ENCODE data around the gene CTDP1.
"Not testable (repeated sequence)": the region's sequence is repeated elsewhere in the genome, so short reads cannot be mapped to it uniquely, and the experiment has no call there.

CTDP1 gene

DNA sequence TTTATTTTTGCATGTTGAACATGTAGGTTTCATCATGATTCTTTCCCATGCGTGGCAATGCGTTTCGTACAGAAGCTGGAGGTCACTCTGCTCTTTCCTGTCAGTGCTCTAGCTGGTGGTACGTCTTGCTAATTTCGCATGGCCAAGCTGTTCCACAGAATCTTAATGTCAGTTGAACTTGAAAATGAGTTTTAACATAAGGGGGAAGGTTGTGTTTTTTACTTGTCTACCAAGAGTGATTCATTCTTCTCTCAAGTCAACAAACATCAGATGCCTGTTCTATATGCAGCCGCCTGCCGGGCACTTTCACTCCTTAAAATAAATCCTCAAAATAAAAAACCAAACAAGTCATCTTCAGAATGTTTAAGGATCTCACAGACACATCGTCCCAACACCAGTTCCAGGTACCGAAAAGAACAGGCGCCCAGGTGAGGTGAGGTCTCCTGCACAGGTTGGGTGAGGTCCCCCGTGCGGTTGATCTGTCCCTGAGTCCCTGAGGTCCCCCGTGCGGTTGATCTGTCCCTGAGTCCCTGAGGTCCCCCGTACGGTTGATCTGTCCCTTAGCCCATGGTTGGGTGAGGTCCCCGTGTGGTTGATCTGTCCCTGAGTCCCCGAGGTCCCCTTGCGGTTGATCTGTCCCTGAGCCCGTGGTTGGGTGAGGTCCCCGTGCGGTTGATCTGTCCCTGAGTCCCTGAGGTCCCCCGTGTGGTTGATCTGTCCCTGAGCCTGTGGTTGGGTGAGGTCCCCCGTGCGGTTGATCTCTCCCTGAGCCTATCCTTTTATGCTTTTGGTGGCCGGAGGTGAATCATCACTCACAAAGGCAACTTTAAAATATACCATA is 61.1 kb downstream of the CTDP1 start:
- DNase-seq (ENCODE audit: low spot score): no peak

DNA sequence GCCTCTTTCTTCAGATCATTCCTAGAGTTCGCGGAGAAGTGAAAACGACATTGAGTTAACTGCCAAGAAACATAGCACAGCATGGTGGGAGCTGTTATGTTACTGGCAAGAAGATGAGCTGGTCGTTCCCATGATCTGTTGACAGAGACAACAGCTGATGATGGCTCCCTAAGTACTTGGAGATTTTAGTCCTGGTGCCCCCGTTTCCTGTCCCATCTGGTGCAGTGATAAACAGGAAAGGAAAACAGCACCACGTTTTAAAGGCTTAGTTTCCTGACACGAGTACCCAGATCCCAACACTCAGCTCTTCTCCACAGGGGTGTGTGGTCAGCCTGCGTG is 61.7 kb downstream of the CTDP1 start:
- no peak for DNase-seq (ENCODE audit: low spot score)

DNA sequence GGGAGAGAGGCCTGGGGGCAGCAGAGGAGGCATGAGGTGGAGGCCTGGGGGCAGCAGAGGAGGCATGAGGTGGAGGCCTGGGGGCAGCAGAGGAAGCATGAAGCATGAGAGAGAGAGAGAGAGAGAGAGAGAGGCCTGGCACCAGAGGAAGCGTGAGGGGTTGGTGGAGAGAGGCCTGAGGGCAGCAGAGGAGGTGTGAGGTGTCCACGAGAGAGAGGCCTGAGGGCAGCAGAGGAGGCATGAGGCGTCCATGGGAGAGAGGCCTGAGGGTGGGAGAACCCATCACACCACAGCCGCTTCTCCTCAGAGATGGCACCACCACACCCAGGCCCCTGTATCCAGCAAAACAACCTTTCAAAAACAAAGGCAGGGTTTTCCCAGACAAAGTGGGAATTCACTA is 62.5 kb downstream of the CTDP1 start:
- DNase-seq (ENCODE audit: low spot score): no peak

DNA sequence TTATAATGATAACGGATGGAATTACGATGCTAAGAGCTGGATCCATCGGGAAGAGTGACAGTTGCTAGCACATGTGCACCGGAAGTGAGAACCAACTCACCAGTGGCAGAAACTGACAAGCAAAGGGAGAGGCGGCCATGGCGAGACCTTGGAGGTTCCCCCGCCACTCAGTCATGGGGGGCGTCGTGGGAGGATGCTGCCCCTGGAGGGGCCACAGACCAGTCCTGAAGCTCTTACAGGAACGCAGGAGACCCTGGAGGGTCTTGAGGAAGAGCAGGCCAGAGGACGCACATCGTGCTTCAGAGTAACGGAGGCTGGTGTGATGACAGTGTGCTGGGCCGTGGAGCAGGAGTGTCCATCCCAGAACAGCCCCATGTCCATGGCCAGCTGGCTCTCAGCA is 65.0 kb downstream of the CTDP1 start:
- DNase-seq (ENCODE audit: low spot score): no peak

DNA sequence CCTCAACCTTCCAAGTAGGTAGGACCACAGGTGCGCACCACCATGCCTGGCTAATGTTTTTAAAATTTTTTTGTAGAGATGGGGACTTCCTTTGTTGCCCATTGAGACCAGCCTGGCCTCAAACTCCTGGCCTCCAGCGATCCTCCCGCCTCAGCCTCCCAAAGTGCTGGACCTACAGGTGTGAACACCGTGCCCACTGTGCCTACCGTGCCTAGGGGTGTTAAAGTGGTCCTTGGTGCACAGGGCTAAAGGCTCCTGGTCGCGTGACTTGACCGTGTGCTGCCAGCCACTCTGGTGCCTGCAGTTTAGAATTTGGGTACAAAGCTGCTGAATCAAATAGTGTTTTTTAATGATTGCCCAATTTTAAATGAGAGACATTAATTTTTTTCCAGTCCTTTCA is 67.1 kb downstream of the CTDP1 start:
- no peak for DNase-seq (ENCODE audit: low spot score)

DNA sequence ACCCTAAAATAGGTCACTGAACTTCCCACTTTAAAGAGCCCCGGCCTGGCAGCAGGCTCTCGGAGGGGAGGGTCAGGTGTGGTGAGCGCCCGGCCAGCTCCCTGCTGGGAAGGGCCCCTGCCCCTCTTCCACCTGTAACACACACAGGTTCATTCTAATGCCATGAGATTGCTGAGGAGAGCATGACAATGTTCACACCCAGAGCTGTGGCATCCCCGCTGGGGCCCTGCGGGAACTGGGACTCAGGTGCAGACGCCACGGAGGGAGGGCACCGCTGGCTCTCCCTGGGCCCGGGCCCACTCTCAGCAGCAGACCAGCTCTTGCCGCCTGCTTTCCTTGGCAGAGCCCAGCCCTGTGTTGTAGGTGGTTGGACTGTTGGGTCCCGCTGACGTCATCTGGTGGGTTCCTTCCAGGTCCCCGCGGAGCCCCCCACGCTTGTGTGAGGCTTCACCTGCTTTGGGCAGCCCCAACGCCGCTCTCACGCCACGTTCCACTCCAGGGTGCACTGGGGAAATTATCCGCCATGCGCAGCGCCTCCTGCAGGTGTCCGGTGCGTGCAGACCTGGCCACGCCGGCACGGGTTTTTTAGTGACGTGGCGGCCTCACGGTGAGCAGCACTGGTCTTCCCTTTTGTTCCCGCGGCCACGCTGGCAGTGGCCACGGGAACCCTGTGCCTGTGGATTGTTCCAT is 67.7 kb downstream of the CTDP1 start:
- DNase-seq (ENCODE audit: low spot score): no peak

DNA sequence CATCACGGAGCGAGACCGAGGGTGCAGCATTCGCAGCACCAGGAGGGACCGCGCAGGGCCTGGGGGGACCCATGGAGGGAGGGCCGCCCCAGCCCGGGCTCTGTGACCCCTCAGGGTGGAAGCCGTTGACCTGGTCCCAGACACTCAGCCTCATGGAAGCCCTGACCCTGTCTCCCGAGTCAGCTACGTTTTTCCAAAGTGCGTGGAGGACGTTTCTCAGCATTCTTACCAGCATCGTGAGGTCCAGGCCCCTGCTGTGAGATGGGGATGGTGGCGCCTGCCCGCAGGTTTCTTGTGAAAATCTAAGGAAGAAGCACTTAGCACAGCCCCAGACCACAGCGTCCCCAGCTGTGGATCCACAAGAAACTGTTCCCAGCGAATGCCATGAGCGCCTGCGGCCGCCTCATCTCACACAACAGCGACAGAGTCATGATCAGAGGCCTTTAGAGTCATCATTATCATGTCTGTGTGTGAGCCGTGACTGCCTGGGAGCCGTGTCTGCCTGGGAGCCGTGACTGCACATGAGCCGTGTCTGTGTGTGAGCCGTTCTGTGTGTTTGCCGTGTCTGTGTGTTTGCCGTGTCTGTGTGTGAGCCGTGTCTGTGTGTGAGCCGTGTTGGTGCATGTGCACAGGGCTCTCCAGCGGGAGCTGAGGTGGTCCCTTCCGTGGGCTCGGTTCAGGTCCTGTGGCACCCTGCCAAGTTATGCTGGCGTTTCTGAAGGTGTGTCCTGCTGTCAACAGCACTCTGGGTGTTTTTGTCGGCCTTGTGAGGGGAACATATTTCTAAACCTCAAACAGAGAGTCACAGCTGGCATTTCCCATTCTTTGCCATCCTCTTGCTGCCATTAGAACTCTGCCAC is 68.9 kb downstream of the CTDP1 start:
- no peak for DNase-seq (ENCODE audit: low spot score)

DNA sequence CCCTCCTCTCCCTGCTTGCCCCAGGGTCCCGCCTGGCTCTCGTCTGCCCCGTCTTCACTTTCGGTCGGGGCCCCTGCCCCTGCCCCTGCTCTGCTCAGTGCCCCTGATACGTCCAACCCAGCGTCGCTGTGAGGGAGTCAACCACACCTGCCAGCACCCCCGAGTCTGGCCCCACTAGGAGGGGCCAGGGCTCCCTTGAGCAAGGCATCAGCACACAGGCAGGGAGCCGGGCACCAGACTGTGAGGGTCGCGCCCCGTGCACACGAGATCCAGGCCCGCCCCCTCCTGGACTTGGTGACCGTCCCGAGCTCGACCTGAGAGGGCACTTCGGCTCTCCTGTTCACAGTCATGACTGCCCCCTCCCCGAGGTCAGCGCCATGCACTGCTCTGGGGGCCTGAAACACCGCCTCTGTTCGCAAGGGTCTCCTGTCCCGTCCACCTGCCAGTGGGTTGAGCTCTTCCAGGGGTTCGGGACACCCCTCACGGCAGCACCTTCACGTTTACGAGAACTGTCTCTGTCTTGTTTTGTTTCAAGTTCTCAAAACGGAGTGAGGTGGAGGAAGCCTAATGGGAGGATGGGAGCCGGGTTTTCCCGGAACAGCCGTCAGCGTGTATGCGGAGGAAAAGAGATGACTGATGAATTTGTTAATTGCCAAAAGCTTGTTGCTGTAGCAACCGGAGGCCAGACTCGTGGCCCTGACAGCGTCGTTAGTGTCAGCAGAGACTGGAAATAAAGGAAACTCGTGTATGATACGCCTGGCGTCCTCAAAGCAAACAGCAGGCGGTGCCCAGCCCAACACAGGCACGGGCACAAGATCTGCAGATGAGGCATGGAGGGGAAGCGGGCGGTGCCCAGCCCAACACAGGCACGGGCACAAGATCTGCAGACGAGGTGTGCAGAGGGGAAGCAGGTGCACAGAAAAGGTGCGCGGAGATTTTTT is 69.9 kb downstream of the CTDP1 start:
- DNase-seq (ENCODE audit: low spot score): peak; percentile 65

DNA sequence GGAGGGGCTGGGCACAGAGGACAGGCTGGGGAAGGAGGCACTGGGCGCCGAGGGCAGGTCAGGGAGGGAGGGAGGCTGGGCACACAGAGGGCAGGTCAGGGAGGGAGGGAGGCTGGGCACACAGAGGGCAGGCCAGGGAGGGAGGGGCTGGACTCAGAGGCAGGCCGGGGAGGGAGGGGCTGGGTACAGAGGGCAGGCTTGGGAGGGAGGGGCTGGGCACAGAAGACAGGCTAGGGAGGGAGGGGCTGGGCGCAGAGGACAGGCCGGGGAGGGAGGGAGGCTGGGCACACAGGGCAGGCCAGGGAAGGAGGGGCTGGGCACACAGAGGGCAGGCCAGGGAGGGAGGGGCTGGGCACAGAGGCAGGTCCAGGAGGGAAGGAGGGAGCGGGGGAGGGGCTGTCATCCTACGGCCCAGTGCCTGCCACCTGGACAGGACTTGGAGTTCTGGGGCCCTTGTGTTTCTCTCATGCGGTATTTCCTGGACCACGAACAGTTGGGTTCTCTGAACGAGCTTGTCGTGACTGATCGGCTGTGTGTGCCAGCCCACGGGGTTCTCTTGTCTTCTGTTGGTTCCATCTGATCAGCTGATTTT is 71.5 kb downstream of the CTDP1 start:
- DNase-seq (ENCODE audit: low spot score): peak; percentile 42

DNA sequence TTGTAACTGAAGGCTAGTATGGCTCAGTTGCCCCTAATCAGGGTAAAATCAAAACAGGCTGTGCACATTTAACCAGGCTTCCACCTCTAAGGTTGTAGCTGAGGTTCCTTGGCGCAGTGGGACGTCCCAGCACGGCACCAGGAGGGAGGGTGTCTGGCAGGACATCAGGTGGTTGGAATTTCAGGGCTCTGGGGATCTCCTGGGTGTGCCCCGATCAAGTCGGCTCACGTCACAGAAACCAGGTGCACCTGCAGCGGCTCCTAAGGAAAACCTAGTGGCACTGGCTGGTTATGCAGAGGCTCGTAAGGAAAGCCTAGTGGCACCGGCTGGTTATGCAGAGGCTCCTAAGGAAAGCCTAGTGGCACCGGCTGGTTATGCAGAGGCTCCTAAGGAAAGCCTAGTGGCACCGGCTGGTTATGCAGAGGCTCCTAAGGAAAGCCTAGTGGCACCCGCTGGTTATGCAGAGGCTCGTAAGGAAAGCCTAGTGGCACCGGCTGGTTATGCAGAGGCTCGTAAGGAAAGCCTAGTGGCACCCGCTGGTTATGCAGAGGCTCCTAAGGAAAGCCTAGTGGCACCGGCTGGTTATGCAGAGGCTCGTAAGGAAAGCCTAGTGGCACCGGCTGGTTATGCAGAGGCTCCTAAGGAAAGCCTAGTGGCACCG is 72.4 kb downstream of the CTDP1 start:
- not testable (repeated sequence) for DNase-seq (ENCODE audit: low spot score)

DNA sequence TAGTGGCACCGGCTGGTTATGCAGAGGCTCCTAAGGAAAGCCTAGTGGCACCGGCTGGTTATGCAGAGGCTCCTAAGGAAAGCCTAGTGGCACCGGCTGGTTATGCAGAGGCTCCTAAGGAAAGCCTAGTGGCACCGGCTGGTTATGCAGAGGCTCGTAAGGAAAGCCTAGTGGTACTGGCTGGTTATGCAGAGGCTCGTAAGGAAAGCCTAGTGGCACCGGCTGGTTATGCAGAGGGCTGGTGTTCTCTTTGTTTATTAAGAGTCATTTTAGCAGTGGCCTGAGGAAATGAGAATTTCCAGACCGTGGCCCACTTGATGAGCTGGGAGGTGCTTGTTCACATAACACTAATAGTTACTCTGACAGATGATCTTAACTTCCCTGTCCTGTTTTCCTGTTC is 73.3 kb downstream of the CTDP1 start:
- not testable (repeated sequence) for DNase-seq (ENCODE audit: low spot score)

DNA sequence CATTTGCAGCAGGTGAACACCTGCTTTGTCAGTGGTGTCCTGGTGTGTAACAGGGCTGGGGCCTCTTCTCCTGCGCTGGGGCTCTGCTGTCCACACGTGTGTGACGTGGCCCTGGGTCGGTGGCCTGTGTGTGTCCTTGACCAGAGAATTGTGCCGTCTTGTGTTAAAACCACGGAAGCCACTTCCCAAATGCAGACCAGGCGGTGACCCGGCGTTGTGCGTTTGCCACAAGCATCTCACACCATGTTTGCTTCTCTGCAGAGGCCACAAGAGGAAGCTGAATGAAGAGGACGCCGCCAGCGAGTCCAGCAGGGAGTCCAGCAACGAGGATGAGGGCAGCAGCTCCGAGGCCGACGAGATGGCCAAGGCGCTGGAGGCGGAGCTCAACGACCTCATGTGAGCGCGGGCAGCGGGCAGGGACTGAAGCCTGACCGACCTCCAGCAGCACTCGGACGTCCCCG is 73.8 kb downstream of the CTDP1 start:
- DNase-seq (ENCODE audit: low spot score): no peak

DNA sequence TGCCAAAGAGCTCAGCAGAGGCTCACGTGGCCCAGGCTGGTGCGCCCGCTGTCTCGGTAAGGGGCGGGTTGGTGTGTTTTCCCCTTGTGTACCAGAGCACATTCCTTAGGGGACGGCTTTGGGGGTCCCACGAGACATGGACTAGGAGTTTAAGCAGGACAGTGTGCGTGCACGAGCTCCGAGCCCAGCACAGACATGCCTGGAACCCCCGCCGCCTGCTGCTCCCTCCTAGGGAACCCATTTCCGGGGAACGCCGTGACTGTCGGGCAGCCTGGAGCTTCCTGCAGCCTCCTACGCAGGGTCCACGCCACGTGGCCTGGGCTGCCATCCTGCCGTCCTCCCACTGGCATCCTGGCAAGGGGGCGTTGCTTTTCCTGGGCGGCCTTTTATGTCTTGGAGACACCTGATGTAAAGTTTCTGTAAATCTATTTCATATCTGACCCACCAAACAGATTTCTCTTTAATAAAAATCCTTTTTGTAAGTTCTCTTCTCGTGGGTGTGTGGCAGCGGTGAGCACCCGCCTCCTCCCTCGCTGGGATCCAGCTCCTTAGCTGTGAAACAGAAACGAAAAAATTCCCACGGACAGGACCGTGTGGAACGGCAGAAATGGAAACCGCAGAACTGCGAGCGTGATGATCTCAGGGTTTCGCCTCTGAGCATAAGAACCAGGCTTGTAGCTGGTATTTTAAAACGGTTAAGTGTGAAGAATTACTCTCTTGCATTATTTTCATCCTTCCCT is 74.6 kb downstream of the CTDP1 start:
- peak; percentile 31 for DNase-seq (ENCODE audit: low spot score)

DNA sequence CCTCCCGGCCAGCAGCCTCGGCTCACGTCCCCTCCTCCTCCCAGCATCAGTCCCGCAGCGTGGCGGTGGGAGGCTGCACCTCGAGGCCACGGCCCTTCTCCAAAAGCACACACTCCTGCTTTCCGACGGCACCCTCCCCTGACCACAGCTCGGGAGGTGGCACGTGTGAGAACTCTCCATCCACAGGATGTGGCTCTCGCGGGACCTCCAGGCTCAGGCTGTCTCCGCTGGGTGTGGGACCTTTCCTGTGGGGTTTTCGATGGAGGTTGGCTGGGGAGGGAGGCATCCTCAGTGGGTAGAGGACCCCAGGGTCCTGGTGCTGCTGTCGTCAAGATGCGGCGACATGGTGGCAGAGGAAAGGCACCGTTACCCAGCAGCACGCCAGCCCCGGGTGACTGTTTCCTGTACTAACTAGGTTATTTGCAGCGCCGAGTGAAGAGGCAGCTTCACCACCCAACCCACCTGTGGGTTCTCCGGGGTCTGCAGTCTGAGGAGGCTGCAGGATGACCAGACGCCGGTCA is 75.3 kb downstream of the CTDP1 start:
- no peak for DNase-seq (ENCODE audit: low spot score)

DNA sequence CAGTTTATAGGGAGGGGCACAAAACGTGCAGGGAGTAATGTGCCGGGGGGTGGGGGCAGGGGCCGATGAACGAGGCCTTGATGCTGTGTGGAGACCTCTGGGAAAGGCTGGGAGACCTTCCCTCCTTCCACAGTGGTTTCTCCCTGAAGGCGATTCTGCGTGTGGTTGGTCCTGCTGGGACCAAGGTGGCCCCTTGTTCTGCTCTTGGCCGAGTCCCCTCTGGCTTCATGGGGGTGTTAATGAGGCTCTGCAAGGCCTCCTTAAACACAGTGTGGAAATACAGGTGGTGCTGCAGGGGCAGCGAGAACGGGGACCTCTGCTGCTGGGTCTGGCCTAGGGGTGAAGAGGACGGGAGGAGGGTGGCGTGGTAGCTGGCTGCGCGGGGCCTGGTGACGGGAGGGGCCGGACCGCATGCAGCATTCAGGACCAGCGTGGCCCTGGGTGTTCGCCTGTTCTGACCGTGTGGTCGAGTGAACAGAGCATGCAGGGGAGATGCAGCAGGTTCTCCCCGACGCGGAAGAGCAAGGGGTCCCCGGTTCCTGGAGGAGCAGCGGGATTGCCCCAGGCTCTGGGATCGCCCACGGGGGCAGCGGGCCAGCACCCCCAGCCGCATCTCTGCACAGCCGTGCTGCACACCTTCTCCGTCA is 76.0 kb downstream of the CTDP1 start:
- no peak for DNase-seq (ENCODE audit: low spot score)

DNA sequence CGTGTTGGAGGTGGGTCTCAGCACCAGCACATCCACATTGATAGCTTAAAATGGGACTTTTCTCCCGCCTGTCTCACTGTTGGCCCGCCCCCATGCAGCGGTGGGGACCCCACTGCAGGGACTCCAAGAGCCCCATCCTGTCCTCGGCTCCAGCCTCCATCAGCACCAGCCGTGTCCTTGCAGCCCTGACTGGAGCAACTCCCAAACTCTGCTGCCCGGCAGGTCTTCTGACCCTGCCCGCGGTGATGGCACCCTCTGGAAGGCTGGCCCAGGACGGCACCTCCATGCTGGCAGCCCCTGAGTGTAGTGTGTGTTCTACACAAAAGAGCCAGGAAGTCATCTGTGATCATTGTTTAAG is 76.5 kb downstream of the CTDP1 start:
- DNase-seq (ENCODE audit: low spot score): no peak

DNA sequence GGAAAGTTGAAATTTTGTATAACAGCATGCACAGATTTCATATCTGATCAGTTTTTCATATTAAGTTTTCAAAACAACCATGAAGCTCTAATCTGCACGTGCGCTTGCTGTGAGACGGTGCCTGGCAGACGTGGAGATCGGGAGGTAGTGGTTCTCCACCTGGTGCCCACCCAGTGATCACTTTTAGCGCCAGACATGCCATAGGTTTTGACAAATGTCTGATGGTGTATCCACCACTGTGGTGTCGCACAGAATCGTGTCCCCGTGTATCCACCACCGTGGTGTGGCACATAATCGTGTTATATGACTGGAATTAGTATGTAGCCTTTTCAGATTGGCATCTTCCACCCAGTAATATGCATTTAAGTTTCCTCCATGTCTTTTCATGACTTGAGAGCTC is 77.2 kb downstream of the CTDP1 start:
- no peak for DNase-seq (ENCODE audit: low spot score)

DNA sequence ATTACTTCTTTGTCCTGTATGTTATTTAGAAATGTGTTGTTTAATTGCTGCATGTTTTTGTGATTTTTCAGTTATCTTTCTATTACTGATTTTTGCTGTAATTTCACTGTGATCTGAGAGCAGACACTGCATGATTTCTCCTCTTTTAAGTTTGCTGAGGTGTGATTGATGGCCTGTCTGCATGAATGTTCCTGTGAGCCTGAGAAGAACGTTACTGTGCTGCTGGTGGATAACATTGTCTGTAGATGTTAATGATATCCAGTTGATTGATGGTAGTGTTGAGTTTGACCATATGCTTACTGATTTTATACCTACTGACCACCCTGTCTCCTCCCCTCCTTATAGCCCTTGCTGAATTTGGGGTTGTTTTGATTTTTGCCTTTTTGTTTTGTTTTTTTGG is 80.7 kb downstream of the CTDP1 start:
- no peak for DNase-seq (ENCODE audit: low spot score)

DNA sequence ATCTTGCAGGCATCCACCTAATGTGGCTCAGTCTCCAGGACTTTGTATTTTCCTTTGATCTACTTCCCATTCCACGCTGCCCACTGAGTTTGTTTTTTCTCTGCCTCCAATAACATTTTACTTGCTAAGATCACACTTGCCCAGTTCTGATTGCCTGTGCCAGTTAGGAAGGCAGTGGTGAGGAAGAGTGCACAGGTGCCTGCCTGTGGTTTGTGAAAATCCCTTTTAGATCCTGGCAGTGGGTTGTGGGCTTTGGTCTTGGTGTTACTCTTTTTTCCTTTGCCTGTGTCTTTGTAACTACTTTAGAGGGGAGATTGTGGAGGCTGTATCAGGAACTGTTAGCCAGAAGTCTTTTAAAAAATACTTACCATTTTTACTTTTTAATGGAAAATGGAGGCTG is 81.3 kb downstream of the CTDP1 start:
- DNase-seq (ENCODE audit: low spot score): no peak
